ENCODE data around the gene PCDH11X. TPM values are rescaled to one million over a fixed set of nuclear protein-coding genes. Genes with fewer than 3 reads are reported as not detected.
A peak's percentile ranks its signal among the peaks of the same experiment; 100 is the strongest.
"Not testable (repeated sequence)": the region's sequence is repeated elsewhere in the genome, so short reads cannot be mapped to it uniquely, and the experiment has no call there.

Gene PCDH11X
- total RNA-seq = not detected in 2 replicates
- total RNA-seq (2013) = not detected
- not detected in 2 replicates for polyA plus RNA-seq
- polyA minus RNA-seq = not detected in 2 replicates

GRCh38 chrX:91779135-91779534, at the start of gene PCDH11X:
TSS of gene PCDH11X (plus strand) at chrX:91779375. CDS start at chrX:91835505, 56,130 bp downstream.
- H2AFZ ChIP-seq (ENCODE audit: insufficient read depth, low read depth, low read length, poor library complexity, severe bottlenecking); H3K27me3 ChIP-seq (replicated peaks in 1 of 4; ENCODE audit: control extremely low read depth in 1 of 4, control insufficient read depth in 3 of 4, insufficient read depth in 4 of 4, low read length in 3 of 4); H4K20me1 ChIP-seq (ENCODE audit: control insufficient read depth, insufficient read depth, low read length, poor library complexity, severe bottlenecking); ATAC-seq (ENCODE audit: low read depth); H3K4me2 ChIP-seq (replicated peaks; ENCODE audit: low read depth, low read length, poor library complexity, severe bottlenecking); CTCF ChIA-PET; H3K4me1 Mint-ChIP-seq; H3K36me3 ChIP-seq (replicated peaks in 1 of 2; ENCODE audit: control extremely low read depth in 1 of 2, control insufficient read depth in 1 of 2, extremely low read depth in 1 of 2, insufficient read depth in 2 of 2, low read length in 1 of 2); H3K27ac Mint-ChIP-seq; H3K9me3 ChIP-seq (ENCODE audit: control extremely low read depth in 1 of 3, control insufficient read depth in 2 of 3, insufficient read depth in 1 of 3, low read length in 2 of 3); intact Hi-C loops (cut with micrococcal nuclease); H3K27ac ChIP-seq (ENCODE audit: low read length in 2 of 2); H3K4me3 Mint-ChIP-seq; H3K4me3 ChIP-seq (ENCODE audit: control extremely low read depth in 1 of 5, extremely low read depth in 1 of 5, insufficient read depth in 1 of 5, low read depth in 2 of 5, low read length in 4 of 5); H3K9me3 Mint-ChIP-seq (ENCODE audit: insufficient read depth); DNase-seq; H3K4me1 ChIP-seq (ENCODE audit: control insufficient read depth in 2 of 2, insufficient read depth in 2 of 2, low read length in 2 of 2); H3K79me2 ChIP-seq (ENCODE audit: control insufficient read depth, insufficient read depth, low read length); H3K27me3 Mint-ChIP-seq; H3K9ac ChIP-seq (ENCODE audit: low read length); POLR2A ChIA-PET: not testable (repeated sequence)
- no CpG with 5 or more reads among the region's 24 CpGs for WGBS (ENCODE audit: insufficient coverage)

- H3K4me2 ChIP-seq (replicated peaks; ENCODE audit: low read depth, low read length, poor library complexity, severe bottlenecking); H3K27ac Mint-ChIP-seq; CTCF ChIA-PET; intact Hi-C loops (cut with micrococcal nuclease); H2AFZ ChIP-seq (ENCODE audit: insufficient read depth, low read depth, low read length, poor library complexity, severe bottlenecking); H4K20me1 ChIP-seq (ENCODE audit: control insufficient read depth, insufficient read depth, low read length, poor library complexity, severe bottlenecking); POLR2A ChIA-PET; DNase-seq; H3K27me3 ChIP-seq (replicated peaks in 1 of 4; ENCODE audit: control extremely low read depth in 1 of 4, control insufficient read depth in 3 of 4, insufficient read depth in 4 of 4, low read length in 3 of 4); H3K4me1 ChIP-seq (ENCODE audit: control insufficient read depth in 2 of 2, insufficient read depth in 2 of 2, low read length in 2 of 2); H3K4me3 Mint-ChIP-seq; H3K36me3 ChIP-seq (replicated peaks in 1 of 2; ENCODE audit: control extremely low read depth in 1 of 2, control insufficient read depth in 1 of 2, extremely low read depth in 1 of 2, insufficient read depth in 2 of 2, low read length in 1 of 2); H3K79me2 ChIP-seq (ENCODE audit: control insufficient read depth, insufficient read depth, low read length); H3K27ac ChIP-seq (ENCODE audit: low read length in 2 of 2); H3K9ac ChIP-seq (ENCODE audit: low read length); H3K27me3 Mint-ChIP-seq; H3K9me3 ChIP-seq (ENCODE audit: control extremely low read depth in 1 of 3, control insufficient read depth in 2 of 3, insufficient read depth in 1 of 3, low read length in 2 of 3); H3K4me1 Mint-ChIP-seq; ATAC-seq (ENCODE audit: low read depth); H3K9me3 Mint-ChIP-seq (ENCODE audit: insufficient read depth); H3K4me3 ChIP-seq (ENCODE audit: control extremely low read depth in 1 of 5, extremely low read depth in 1 of 5, insufficient read depth in 1 of 5, low read depth in 2 of 5, low read length in 4 of 5): not testable (repeated sequence)
- no CpG with 5 or more reads among the region's 4 CpGs for WGBS (ENCODE audit: insufficient coverage)
Observed at GRCh38 chrX:91747446-91747845, 31.7 kb upstream of the PCDH11X start.

DNA sequence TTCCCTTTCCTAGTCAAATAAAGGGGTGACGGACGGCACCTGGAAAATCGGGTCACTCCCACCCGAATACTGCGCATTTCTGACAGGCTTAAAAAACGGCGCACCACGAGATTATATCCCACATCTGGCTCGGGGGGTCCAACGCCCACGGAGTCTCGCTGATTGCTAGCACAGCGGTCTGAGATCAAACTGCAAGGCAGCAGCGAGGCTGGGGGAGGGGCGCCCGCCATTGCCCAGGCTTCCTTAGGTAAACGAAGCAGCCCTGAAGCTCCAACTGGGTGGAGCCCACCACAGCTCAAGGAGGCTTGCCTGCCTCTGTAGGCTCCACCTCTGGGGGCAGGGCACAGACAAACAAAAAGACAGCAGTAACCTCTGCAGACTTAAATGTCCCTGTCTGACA, 26.2 kb upstream of the PCDH11X start:
- intact Hi-C loops (cut with micrococcal nuclease); H3K9ac ChIP-seq (ENCODE audit: low read length); H3K36me3 ChIP-seq (replicated peaks in 1 of 2; ENCODE audit: control extremely low read depth in 1 of 2, control insufficient read depth in 1 of 2, extremely low read depth in 1 of 2, insufficient read depth in 2 of 2, low read length in 1 of 2); H3K27ac ChIP-seq (ENCODE audit: low read length in 2 of 2); H3K4me3 Mint-ChIP-seq; H3K4me1 ChIP-seq (ENCODE audit: control insufficient read depth in 2 of 2, insufficient read depth in 2 of 2, low read length in 2 of 2); DNase-seq; ATAC-seq (ENCODE audit: low read depth); H3K27me3 ChIP-seq (replicated peaks in 1 of 4; ENCODE audit: control extremely low read depth in 1 of 4, control insufficient read depth in 3 of 4, insufficient read depth in 4 of 4, low read length in 3 of 4); H3K9me3 ChIP-seq (ENCODE audit: control extremely low read depth in 1 of 3, control insufficient read depth in 2 of 3, insufficient read depth in 1 of 3, low read length in 2 of 3); H3K27ac Mint-ChIP-seq; POLR2A ChIA-PET; H3K27me3 Mint-ChIP-seq; H3K4me1 Mint-ChIP-seq; H3K4me3 ChIP-seq (ENCODE audit: control extremely low read depth in 1 of 5, extremely low read depth in 1 of 5, insufficient read depth in 1 of 5, low read depth in 2 of 5, low read length in 4 of 5); H4K20me1 ChIP-seq (ENCODE audit: control insufficient read depth, insufficient read depth, low read length, poor library complexity, severe bottlenecking); CTCF ChIA-PET; H3K79me2 ChIP-seq (ENCODE audit: control insufficient read depth, insufficient read depth, low read length); H2AFZ ChIP-seq (ENCODE audit: insufficient read depth, low read depth, low read length, poor library complexity, severe bottlenecking); H3K9me3 Mint-ChIP-seq (ENCODE audit: insufficient read depth); H3K4me2 ChIP-seq (replicated peaks; ENCODE audit: low read depth, low read length, poor library complexity, severe bottlenecking): not testable (repeated sequence)
- 88% methylated on average over 8 of the region's 17 CpGs for WGBS (ENCODE audit: insufficient coverage)

GRCh38 chrX:91770619-91771488, 8.3 kb upstream of the PCDH11X start:
- DNase-seq; H3K36me3 ChIP-seq (replicated peaks in 1 of 2; ENCODE audit: control extremely low read depth in 1 of 2, control insufficient read depth in 1 of 2, extremely low read depth in 1 of 2, insufficient read depth in 2 of 2, low read length in 1 of 2); H3K4me1 ChIP-seq (ENCODE audit: control insufficient read depth in 2 of 2, insufficient read depth in 2 of 2, low read length in 2 of 2); H3K79me2 ChIP-seq (ENCODE audit: control insufficient read depth, insufficient read depth, low read length); CTCF ChIA-PET; H3K27me3 ChIP-seq (replicated peaks in 1 of 4; ENCODE audit: control extremely low read depth in 1 of 4, control insufficient read depth in 3 of 4, insufficient read depth in 4 of 4, low read length in 3 of 4); H3K4me1 Mint-ChIP-seq; H2AFZ ChIP-seq (ENCODE audit: insufficient read depth, low read depth, low read length, poor library complexity, severe bottlenecking); intact Hi-C loops (cut with micrococcal nuclease); H3K9me3 ChIP-seq (ENCODE audit: control extremely low read depth in 1 of 3, control insufficient read depth in 2 of 3, insufficient read depth in 1 of 3, low read length in 2 of 3); H3K4me3 Mint-ChIP-seq; H3K4me2 ChIP-seq (replicated peaks; ENCODE audit: low read depth, low read length, poor library complexity, severe bottlenecking); H3K27ac ChIP-seq (ENCODE audit: low read length in 2 of 2); H4K20me1 ChIP-seq (ENCODE audit: control insufficient read depth, insufficient read depth, low read length, poor library complexity, severe bottlenecking); H3K4me3 ChIP-seq (ENCODE audit: control extremely low read depth in 1 of 5, extremely low read depth in 1 of 5, insufficient read depth in 1 of 5, low read depth in 2 of 5, low read length in 4 of 5); H3K27ac Mint-ChIP-seq; H3K27me3 Mint-ChIP-seq; H3K9me3 Mint-ChIP-seq (ENCODE audit: insufficient read depth); POLR2A ChIA-PET; H3K9ac ChIP-seq (ENCODE audit: low read length): not testable (repeated sequence)
- peak; percentile 49 for ATAC-seq (ENCODE audit: low read depth)
- no CpG with 5 or more reads among the region's 9 CpGs for WGBS (ENCODE audit: insufficient coverage)
